ENCODE measurements around the gene CALHM5. TPM values are rescaled to one million over a fixed set of nuclear protein-coding genes. Genes with fewer than 3 reads are reported as not detected.

CALHM5 gene, protein sequence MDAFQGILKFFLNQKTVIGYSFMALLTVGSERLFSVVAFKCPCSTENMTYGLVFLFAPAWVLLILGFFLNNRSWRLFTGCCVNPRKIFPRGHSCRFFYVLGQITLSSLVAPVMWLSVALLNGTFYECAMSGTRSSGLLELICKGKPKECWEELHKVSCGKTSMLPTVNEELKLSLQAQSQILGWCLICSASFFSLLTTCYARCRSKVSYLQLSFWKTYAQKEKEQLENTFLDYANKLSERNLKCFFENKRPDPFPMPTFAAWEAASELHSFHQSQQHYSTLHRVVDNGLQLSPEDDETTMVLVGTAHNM
- polyA plus RNA-seq (2012; ENCODE audit: insufficient read length, low read depth): 0.05 TPM

DNA sequence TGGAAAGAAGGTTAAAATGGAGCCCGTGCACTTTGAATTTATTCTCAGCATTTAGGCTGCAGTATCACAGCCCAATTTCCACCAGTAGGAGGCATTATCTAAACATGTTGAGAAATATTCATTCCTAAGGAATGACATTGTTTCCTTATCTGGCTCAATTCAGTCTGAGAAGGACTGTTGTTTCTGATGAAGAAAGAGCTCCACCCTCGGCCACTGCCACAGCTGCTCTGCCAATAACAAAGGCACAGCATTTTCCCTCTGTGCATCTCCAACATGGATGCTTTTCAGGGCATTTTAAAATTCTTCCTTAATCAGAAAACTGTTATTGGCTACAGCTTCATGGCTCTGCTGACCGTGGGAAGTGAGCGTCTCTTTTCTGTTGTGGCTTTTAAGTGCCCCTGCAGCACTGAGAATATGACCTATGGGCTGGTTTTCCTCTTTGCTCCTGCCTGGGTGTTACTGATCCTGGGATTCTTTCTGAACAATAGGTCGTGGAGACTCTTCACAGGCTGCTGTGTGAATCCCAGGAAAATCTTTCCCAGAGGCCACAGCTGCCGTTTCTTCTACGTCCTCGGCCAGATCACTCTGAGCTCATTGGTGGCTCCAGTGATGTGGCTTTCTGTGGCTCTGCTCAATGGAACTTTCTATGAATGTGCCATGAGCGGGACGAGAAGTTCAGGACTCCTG, at the start of gene CALHM5:
TSS of gene CALHM5 (plus strand) at position 216 of the 687 bp plus-strand sequence. CDS start at position 274, 58 bp downstream.
- TF ChIP-seq POLR2AphosphoS5 (IDR thresholded peaks at IDR 0.05; ENCODE audit: low read depth, low read length) (no peak), TAF1 (IDR thresholded peaks at IDR 0.05; ENCODE audit: borderline replicate concordance, insufficient read depth, low read length) (no peak), SIN3A (IDR thresholded peaks at IDR 0.05; ENCODE audit: borderline replicate concordance, insufficient read depth, low read length) (no peak), FOXP2 (optimal IDR thresholded peaks at IDR 0.05; ENCODE audit: borderline replicate concordance, extremely low read depth, extremely low read length, insufficient read depth) (no peak)
- TF ChIP-seq, protein P1, sequence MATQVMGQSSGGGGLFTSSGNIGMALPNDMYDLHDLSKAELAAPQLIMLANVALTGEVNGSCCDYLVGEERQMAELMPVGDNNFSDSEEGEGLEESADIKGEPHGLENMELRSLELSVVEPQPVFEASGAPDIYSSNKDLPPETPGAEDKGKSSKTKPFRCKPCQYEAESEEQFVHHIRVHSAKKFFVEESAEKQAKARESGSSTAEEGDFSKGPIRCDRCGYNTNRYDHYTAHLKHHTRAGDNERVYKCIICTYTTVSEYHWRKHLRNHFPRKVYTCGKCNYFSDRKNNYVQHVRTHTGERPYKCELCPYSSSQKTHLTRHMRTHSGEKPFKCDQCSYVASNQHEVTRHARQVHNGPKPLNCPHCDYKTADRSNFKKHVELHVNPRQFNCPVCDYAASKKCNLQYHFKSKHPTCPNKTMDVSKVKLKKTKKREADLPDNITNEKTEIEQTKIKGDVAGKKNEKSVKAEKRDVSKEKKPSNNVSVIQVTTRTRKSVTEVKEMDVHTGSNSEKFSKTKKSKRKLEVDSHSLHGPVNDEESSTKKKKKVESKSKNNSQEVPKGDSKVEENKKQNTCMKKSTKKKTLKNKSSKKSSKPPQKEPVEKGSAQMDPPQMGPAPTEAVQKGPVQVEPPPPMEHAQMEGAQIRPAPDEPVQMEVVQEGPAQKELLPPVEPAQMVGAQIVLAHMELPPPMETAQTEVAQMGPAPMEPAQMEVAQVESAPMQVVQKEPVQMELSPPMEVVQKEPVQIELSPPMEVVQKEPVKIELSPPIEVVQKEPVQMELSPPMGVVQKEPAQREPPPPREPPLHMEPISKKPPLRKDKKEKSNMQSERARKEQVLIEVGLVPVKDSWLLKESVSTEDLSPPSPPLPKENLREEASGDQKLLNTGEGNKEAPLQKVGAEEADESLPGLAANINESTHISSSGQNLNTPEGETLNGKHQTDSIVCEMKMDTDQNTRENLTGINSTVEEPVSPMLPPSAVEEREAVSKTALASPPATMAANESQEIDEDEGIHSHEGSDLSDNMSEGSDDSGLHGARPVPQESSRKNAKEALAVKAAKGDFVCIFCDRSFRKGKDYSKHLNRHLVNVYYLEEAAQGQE (IDR thresholded peaks at IDR 0.05; ENCODE audit: insufficient read depth in 1 of 2, low read depth in 2 of 2, low read length in 2 of 2): no peak

DNA sequence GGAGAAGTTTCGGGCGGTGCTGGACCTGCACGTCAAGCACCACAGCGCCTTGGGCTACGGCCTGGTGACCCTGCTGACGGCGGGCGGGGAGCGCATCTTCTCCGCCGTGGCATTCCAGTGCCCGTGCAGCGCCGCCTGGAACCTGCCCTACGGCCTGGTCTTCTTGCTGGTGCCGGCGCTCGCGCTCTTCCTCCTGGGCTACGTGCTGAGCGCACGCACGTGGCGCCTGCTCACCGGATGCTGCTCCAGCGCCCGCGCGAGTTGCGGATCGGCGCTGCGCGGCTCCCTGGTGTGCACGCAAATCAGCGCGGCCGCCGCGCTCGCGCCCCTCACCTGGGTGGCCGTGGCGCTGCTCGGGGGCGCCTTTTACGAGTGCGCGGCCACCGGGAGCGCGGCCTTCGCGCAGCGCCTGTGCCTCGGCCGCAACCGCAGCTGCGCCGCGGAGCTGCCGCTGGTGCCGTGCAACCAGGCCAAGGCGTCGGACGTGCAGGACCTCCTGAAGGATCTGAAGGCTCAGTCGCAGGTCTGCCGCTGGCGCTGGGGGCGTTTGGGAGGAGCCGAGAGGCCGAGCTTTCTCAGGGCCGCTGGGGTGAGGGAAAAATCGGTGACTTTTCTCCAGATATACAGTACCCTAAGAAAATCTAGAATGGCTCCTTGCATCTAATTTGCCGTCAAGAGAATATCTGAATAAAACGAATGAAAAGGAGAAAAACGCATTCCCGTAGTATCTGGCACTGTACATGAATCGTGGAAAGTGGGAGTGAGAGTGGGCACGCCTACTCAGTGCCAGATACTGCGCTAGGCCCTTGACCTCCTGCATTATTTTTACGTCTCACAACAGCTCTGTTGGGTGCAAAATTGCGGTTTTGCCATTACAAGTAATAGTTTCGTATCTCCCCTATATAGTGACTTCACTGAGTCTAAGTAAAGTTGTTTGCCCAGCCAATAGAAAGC, 49.2 kb upstream of the CALHM5 start:
- TF ChIP-seq POLR2AphosphoS5 (IDR thresholded peaks at IDR 0.05; ENCODE audit: low read depth, low read length) (no peak), TAF1 (IDR thresholded peaks at IDR 0.05; ENCODE audit: borderline replicate concordance, insufficient read depth, low read length) (no peak), SIN3A (IDR thresholded peaks at IDR 0.05; ENCODE audit: borderline replicate concordance, insufficient read depth, low read length) (no peak), FOXP2 (optimal IDR thresholded peaks at IDR 0.05; ENCODE audit: borderline replicate concordance, extremely low read depth, extremely low read length, insufficient read depth) (no peak)
- TF ChIP-seq, protein P1 (IDR thresholded peaks at IDR 0.05; ENCODE audit: insufficient read depth in 1 of 2, low read depth in 2 of 2, low read length in 2 of 2): no peak

DNA sequence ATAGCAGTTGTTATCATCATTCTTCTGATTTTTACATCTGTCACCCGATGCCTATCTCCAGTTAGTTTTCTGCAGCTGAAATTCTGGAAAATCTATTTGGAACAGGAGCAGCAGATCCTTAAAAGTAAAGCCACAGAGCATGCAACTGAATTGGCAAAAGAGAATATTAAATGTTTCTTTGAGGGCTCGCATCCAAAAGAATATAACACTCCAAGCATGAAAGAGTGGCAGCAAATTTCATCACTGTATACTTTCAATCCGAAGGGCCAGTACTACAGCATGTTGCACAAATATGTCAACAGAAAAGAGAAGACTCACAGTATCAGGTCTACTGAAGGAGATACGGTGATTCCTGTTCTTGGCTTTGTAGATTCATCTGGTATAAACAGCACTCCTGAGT, 48.1 kb upstream of the CALHM5 start:
- TF ChIP-seq POLR2AphosphoS5 (IDR thresholded peaks at IDR 0.05; ENCODE audit: low read depth, low read length) (no peak), SIN3A (IDR thresholded peaks at IDR 0.05; ENCODE audit: borderline replicate concordance, insufficient read depth, low read length) (no peak), FOXP2 (optimal IDR thresholded peaks at IDR 0.05; ENCODE audit: borderline replicate concordance, extremely low read depth, extremely low read length, insufficient read depth) (no peak), TAF1 (IDR thresholded peaks at IDR 0.05; ENCODE audit: borderline replicate concordance, insufficient read depth, low read length) (no peak)
- TF ChIP-seq, protein P1 (IDR thresholded peaks at IDR 0.05; ENCODE audit: insufficient read depth in 1 of 2, low read depth in 2 of 2, low read length in 2 of 2): no peak

DNA sequence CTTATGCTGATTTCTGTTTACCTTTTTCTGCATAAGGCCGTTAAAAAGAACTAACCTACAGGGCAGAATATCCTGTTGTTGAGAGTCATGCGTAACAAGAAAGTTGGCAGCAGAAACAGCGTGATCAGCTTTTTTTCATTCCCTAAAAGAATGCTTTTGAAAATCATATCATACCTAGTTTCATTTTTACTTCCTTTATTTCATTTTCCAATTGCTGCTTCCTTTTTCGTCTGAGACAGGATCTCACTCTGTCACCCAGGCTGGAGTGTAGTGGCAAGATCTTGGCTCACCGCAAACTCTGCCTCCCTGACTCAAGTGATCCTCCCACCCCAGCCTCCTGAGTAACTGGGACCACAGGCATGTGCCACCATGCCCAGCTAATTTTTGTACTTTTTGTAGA, 46.2 kb upstream of the CALHM5 start:
- TF ChIP-seq POLR2AphosphoS5 (IDR thresholded peaks at IDR 0.05; ENCODE audit: low read depth, low read length) (no peak), TAF1 (IDR thresholded peaks at IDR 0.05; ENCODE audit: borderline replicate concordance, insufficient read depth, low read length) (no peak), SIN3A (IDR thresholded peaks at IDR 0.05; ENCODE audit: borderline replicate concordance, insufficient read depth, low read length) (no peak), FOXP2 (optimal IDR thresholded peaks at IDR 0.05; ENCODE audit: borderline replicate concordance, extremely low read depth, extremely low read length, insufficient read depth) (no peak)
- TF ChIP-seq, protein P1 (IDR thresholded peaks at IDR 0.05; ENCODE audit: insufficient read depth in 1 of 2, low read depth in 2 of 2, low read length in 2 of 2): no peak

Measured in PFSK-1 (cell line).